Tibial nerve (tissue), 4 donors: ENCODE results near the gene PAX6.

Source experiments
- CTCF ChIP-seq, 5 experiments: fragments of 200-600 bp in 3 of 5; fragments of 450-650 bp in 2 of 5; sonication (generic) in 3 of 5; IDR thresholded peaks; one replicate each; pipeline ENCODE4 v1.5.1; 2016 to 2019; ENCODE audit warnings: antibody characterized with exemption in 5 of 5, mild to moderate bottlenecking in 3 of 5, moderate library complexity in 2 of 5
- EP300 ChIP-seq, 2 donors: sonication (generic); formaldehyde crosslinking; IDR thresholded peaks; one replicate each; pipeline ENCODE4 v1.6.1; 2017; ENCODE audit warnings: antibody characterized with exemption in 2 of 2, mild to moderate bottlenecking in 1 of 2
- POLR2A ChIP-seq, 2 donors: fragments of 450-650 bp; IDR thresholded peaks; one replicate each; pipeline ENCODE4 v1.6.1; 2017; ENCODE audit warnings: antibody characterized with exemption in 2 of 2, mild to moderate bottlenecking in 2 of 2, moderate library complexity in 2 of 2

- TF ChIP-seq CTCF (IDR thresholded peaks at IDR 0.05) (no peak), EP300 (IDR thresholded peaks at IDR 0.05) (peak in 1 of 2 donors; percentile 35), POLR2A (IDR thresholded peaks at IDR 0.05) (no peak)
Observed at GRCh38 chr11:31809541-31809856, 1.6 kb downstream of the PAX6 start.
